LNCaP clone FGC (cell line): Measurements from ENCODE around the gene NHSL1.

ENCODE experiments used
- DNase-seq: peaks from one replicate; pipeline ENCODE4 v3.0.0-alpha.2; 2011; ENCODE audit warnings: low read depth
- H3K4me3 ChIP-seq: 2 replicates; pipeline ENCODE4 v1.5.1; 2011; ENCODE audit warnings: mild to moderate bottlenecking, low read depth, low read length, control low read depth
- CTCF ChIP-seq: IDR thresholded peaks from 2 replicates; pipeline ENCODE4 v1.5.1; 2012; ENCODE audit warnings: mild to moderate bottlenecking; ENCODE audit not compliant: control insufficient read depth, insufficient read depth; ENCODE audit errors: extremely low read depth

NHSL1 gene

GRCh38 chr6:138489846-138490245 is 9.4 kb downstream of the NHSL1 start:
- H3K4me3 ChIP-seq = no peak overlapping the region
- DNase-seq = no peak
- no peak for TF ChIP-seq CTCF

- H3K4me3 ChIP-seq = no peak overlapping the region
- no peak for TF ChIP-seq CTCF
- no peak for DNase-seq
Observed at GRCh38 chr6:138487102-138487604, 12.1 kb downstream of the NHSL1 start.

GRCh38 chr6:138486249-138487101 is 12.8 kb downstream of the NHSL1 start:
- DNase-seq = no peak
- TF ChIP-seq CTCF = no peak

GRCh38 chr6:138485586-138486248 is 13.6 kb downstream of the NHSL1 start:
- TF ChIP-seq CTCF = no peak
- DNase-seq = no peak
- H3K4me3 ChIP-seq = no peak overlapping the region

More at GRCh38 chr6:138486249-138487101, 12.8 kb downstream of the NHSL1 start:
- H3K4me3 ChIP-seq = no peak overlapping the region

DNA sequence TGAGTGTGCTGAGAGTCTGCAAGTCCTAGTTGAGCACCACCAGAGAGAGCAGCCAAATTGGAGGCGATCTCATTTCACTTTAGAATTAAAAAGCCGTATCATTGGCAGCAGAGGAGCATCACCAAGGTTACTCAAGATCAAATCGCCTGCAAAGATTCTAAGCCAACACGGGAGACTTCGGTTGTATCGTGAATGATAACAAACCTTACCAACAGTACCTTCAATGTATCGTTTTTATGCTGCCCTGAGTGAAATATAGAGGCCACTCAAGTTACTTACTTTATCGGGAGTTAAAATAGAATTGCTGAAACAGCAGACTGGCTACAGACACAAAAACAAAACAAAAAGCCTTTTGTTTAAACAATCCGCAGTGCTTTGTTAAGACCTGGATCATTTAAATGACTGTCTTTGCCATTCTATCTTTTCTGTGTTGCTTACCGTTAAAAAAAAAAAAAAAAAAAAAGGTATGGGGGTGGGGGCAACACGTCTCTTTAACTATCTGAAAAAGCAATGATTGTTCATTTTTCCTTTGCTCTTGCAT is 14.2 kb downstream of the NHSL1 start:
- no peak overlapping the region for H3K4me3 ChIP-seq
- TF ChIP-seq CTCF = no peak
- DNase-seq = no peak

DNA sequence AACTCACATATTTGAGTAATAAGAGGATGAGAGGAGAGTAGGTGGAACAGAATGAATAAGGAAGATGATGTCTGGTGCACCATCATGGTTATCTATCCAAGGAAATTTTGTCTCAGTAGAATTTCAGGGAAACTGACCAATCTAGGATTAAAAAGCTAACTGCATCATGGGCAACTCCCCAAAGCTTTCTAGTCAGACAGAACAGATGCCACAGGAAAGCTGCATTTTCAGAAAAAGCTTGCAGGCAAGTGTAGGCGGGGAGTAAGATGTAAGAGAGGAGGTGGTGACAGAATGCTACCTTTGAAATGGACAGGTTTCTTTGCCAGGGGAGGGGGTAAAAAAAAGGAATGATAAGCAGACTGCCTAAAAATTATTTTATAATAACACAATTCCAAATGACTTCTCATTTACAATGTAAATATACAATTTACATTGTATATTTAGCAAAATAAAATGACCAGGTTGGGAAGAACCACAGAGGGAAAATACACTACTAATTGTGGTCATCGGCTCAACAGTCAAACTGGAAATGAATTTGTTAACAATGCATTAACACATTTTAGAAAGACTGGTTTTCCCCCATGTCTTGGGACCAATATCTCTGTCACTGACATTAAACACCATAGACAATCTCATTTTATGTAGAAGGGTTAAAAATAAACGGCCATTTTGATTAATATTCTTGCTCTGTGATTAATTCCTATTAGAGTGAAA is 15.1 kb downstream of the NHSL1 start:
- no peak overlapping the region for H3K4me3 ChIP-seq
- no peak for DNase-seq
- no peak for TF ChIP-seq CTCF
